Thyroid gland (tissue), 4 donors: ENCODE results near the gene ATRNL1.

Experiments
- CTCF ChIP-seq, 6 experiments: fragments of 200-600 bp in 3 of 6; fragments of 450-650 bp in 3 of 6; sonication (generic) in 3 of 6; IDR thresholded peaks; one replicate each; pipeline ENCODE4 v1.5.1; 2016 to 2019; ENCODE audit warnings: antibody characterized with exemption in 6 of 6, mild to moderate bottlenecking in 2 of 6, inconsistent platforms in 1 of 6, moderate library complexity in 1 of 6
- POLR2A ChIP-seq, 2 donors: fragments of 450-650 bp; IDR thresholded peaks; one replicate each; pipeline ENCODE4 v1.6.1; 2017; ENCODE audit warnings: antibody characterized with exemption in 2 of 2, mild to moderate bottlenecking in 2 of 2, moderate library complexity in 1 of 2

GRCh38 chr10:115049960-115050359 lies 43.2 kb upstream of the ATRNL1 start:
- TF ChIP-seq CTCF (IDR thresholded peaks at IDR 0.05) = no peak
- no peak for TF ChIP-seq POLR2A (IDR thresholded peaks at IDR 0.05)
